A549 (cell line): Measurements from ENCODE around the gene RBM10. TPM values are rescaled to one million over a fixed set of nuclear protein-coding genes. Genes with fewer than 3 reads are reported as not detected.

Source experiments
- ATAC-seq, 2 experiments: fragments of 200-7000 bp in 1 of 2; fragments of >200 bp in 1 of 2; cut with Nextera tagmentation in 1 of 2; cut with Tn5 transposase in 1 of 2; 3 replicates each; pipeline versions ENCODE4 v1.8.0 to v1.9.1; 2018 to 2020; ENCODE audit warnings: mild to moderate bottlenecking in 1 of 2, moderate library complexity in 1 of 2
- CTCF ChIA-PET: fragments of 300-600 bp; sonication (Branson Sonifier 250); formaldehyde crosslinking; extraction: SDS; loops from one replicate; lab custom pipeline; 2021; ENCODE audit warnings: antibody characterized with exemption, inconsistent platforms; lab: Yijun Ruan, JAX
- POLR2A ChIA-PET: fragments of 350-600 bp; formaldehyde crosslinking; extraction: SDS; loops from one replicate; lab custom pipeline; 2021; ENCODE audit warnings: antibody characterized with exemption, inconsistent platforms; lab: Yijun Ruan, JAX
- DNase-seq, 2 experiments: peaks; one replicate each; pipeline versions ENCODE4 v3.0.0 to v3.0.0-alpha.2; 2011 to 2016; ENCODE audit warnings: low read depth in 1 of 2, low spot score in 1 of 2
- FAIRE-seq: peaks from 2 replicates; lab custom pipeline; 2011; peaks lifted over from hg19 to GRCh38; lab: Jason Lieb, UNC
- H3K27ac ChIP-seq, 2 experiments: fragments of >200 bp; sonication (Bioruptor Twin); formaldehyde crosslinking; 3 replicates each; pipeline ENCODE4 v1.5.1; 2016 to 2017
- H3K4me1 ChIP-seq: fragments of >200 bp; sonication (Bioruptor Twin); formaldehyde crosslinking; 3 replicates; pipeline ENCODE4 v1.6.1; 2016
- H3K4me2 ChIP-seq: fragments of >200 bp; sonication (Bioruptor Twin); formaldehyde crosslinking; 3 replicates; pipeline ENCODE4 v1.6.1; 2016
- H3K4me3 ChIP-seq: fragments of >200 bp; sonication (Bioruptor Twin); formaldehyde crosslinking; 3 replicates; pipeline ENCODE4 v1.5.1; 2016
- H3K9me3 ChIP-seq: fragments of >200 bp; sonication (Bioruptor Twin); formaldehyde crosslinking; 3 replicates; pipeline ENCODE4 v1.6.1; 2016
- BHLHE40 ChIP-seq: IDR thresholded peaks from 2 replicates; pipeline ENCODE4 v1.6.1; 2012; ENCODE audit warnings: low read depth, low read length, inconsistent platforms
- CBX8 ChIP-seq: fragments of 200-600 bp; sonication (generic); IDR thresholded peaks from 2 replicates; pipeline ENCODE4 v1.6.1; 2016
- CHD2 ChIP-seq: fragments of 150-350 bp; IDR thresholded peaks from 2 replicates; pipeline ENCODE4 v1.6.1; 2014; ENCODE audit warnings: low read length; ENCODE audit not compliant: partially characterized antibody
- EHF ChIP-seq: fragments of 250-450 bp; sonication (Bioruptor Pico); IDR thresholded peaks from 2 replicates; pipeline ENCODE4 v1.5.0; 2020; ENCODE audit warnings: mild to moderate bottlenecking
- EP300 ChIP-seq, 2 experiments: fragments of >200 bp; sonication (Bioruptor Twin); formaldehyde crosslinking; IDR thresholded peaks; 2 replicates in 1 of 2; 3 replicates in 1 of 2; pipeline ENCODE4 v1.6.1; 2016 to 2017
- FOSB ChIP-seq: fragments of 250-450 bp; sonication (Bioruptor Pico); IDR thresholded peaks from 2 replicates; pipeline ENCODE4 v1.5.0; 2020; ENCODE audit warnings: mild to moderate bottlenecking, moderate library complexity
- GATA3 ChIP-seq: IDR thresholded peaks from 2 replicates; pipeline ENCODE4 v1.6.1; 2012; ENCODE audit warnings: borderline replicate concordance
- HEYL ChIP-seq: fragments of 250-450 bp; sonication (Bioruptor Pico); IDR thresholded peaks from 2 replicates; pipeline ENCODE4 v1.8.0; 2021; ENCODE audit warnings: mild to moderate bottlenecking, moderate library complexity
- HOXA7 ChIP-seq: fragments of 250-450 bp; sonication (Bioruptor Pico); IDR thresholded peaks from 2 replicates; pipeline ENCODE4 v1.5.0; 2020; ENCODE audit warnings: mild to moderate bottlenecking, moderate library complexity
- HOXB13 ChIP-seq: fragments of 250-450 bp; sonication (Bioruptor Pico); IDR thresholded peaks from 2 replicates; pipeline ENCODE4 v1.5.0; 2020; ENCODE audit warnings: low read depth, mild to moderate bottlenecking, moderate library complexity
- HOXB5 ChIP-seq: fragments of 250-450 bp; sonication (Bioruptor Pico); IDR thresholded peaks from 2 replicates; pipeline ENCODE4 v1.5.0; 2020; ENCODE audit warnings: mild to moderate bottlenecking, moderate library complexity
- MAZ ChIP-seq: fragments of 150-350 bp; IDR thresholded peaks from 2 replicates; pipeline ENCODE4 v1.6.1; 2014; ENCODE audit warnings: antibody characterized with exemption, low read depth, low read length, borderline replicate concordance
- NFE2L2 ChIP-seq: fragments of 150-350 bp; conservative IDR thresholded peaks from 2 replicates; pipeline ENCODE4 v1.6.1; 2014; ENCODE audit warnings: low read length
- POLR2A ChIP-seq: IDR thresholded peaks from 2 replicates; pipeline ENCODE4 v1.6.1; 2012; ENCODE audit warnings: mild to moderate bottlenecking, low read length
- POLR2AphosphoS2 ChIP-seq: conservative IDR thresholded peaks from 2 replicates; pipeline ENCODE4 v1.6.1; 2012; ENCODE audit warnings: low read length, improper control_type of control experiment, inconsistent platforms
- RARB ChIP-seq: fragments of 250-450 bp; sonication (Bioruptor Pico); IDR thresholded peaks from 2 replicates; pipeline ENCODE4 v1.8.0; 2021; ENCODE audit warnings: mild to moderate bottlenecking, moderate library complexity
- RFX5 ChIP-seq: fragments of 450-650 bp; IDR thresholded peaks from 2 replicates; pipeline ENCODE4 v1.7.1; 2014; ENCODE audit warnings: antibody characterized with exemption, mild to moderate bottlenecking, moderate library complexity
- ZC3H11A ChIP-seq: fragments of 450-650 bp; IDR thresholded peaks from 2 replicates; pipeline ENCODE4 v1.6.1; 2014; ENCODE audit warnings: antibody characterized with exemption, mild to moderate bottlenecking
- ZFP36 ChIP-seq: fragments of 450-650 bp; IDR thresholded peaks from 2 replicates; pipeline ENCODE4 v1.6.1; 2014; ENCODE audit warnings: borderline replicate concordance; ENCODE audit not compliant: partially characterized antibody
- ZSCAN20 ChIP-seq: fragments of 250-450 bp; sonication (Bioruptor Pico); IDR thresholded peaks from 2 replicates; pipeline ENCODE4 v1.8.0; 2022; ENCODE audit warnings: mild to moderate bottlenecking, moderate library complexity
- WGBS: methylation state at CpG from one replicate; pipeline ENCODE4 v1.1.6; 2017; ENCODE audit errors: missing lambda C conversion rate; 5-methylcytosine and 5-hydroxymethylcytosine counted together
- polyA plus RNA-seq, 4 experiments: library from polyadenylated mRNA; depleted of rRNA in 3 of 4; stranded (reverse); fragments of >200 nt; fragmentation: RNase III in 1 of 4; extraction: RNeasy Plus Mini Kit Qiagen cat#74134 plus additional on column Dnase treatment in 1 of 4; gene quantifications; 2 replicates in 3 of 4; 3 replicates in 1 of 4; pipeline ENCODE4 v1.2.3, GENCODE V29; 2011 to 2017
- TF ChIP-seq, protein P1 (sequence below): fragments of 250-450 bp; sonication (Bioruptor Pico); IDR thresholded peaks from 2 replicates; pipeline ENCODE4 v1.5.0; 2021; ENCODE audit warnings: mild to moderate bottlenecking, moderate library complexity, borderline replicate concordance
- TF ChIP-seq, protein P2 (sequence below): fragments of 450-650 bp; IDR thresholded peaks from 2 replicates; pipeline ENCODE4 v1.6.1; 2014; ENCODE audit warnings: antibody characterized with exemption
- TF ChIP-seq, protein P3 (sequence below): fragments of >200 bp; sonication (Bioruptor Twin); formaldehyde crosslinking; IDR thresholded peaks from 3 replicates; pipeline ENCODE4 v1.5.1; 2016
- TF ChIP-seq, protein P4 (sequence below): fragments of >200 bp; sonication (Bioruptor Twin); formaldehyde crosslinking; IDR thresholded peaks from 3 replicates; pipeline ENCODE4 v1.6.1; 2016
- TF ChIP-seq, protein P5 (sequence below): fragments of 250-450 bp; sonication (Bioruptor Pico); IDR thresholded peaks from 2 replicates; pipeline ENCODE4 v1.5.0; 2020; ENCODE audit warnings: low read depth, mild to moderate bottlenecking, moderate library complexity
- TF ChIP-seq, protein P6 (sequence below): IDR thresholded peaks from 2 replicates; pipeline ENCODE4 v1.6.1; 2012; ENCODE audit warnings: low read depth, borderline replicate concordance
- TF ChIP-seq, protein P7 (sequence below): IDR thresholded peaks from 2 replicates; pipeline ENCODE4 v1.6.1; 2012

Gene RBM10
- polyA plus RNA-seq, 2 of the 4 experiments (the other 2 are of a cell fraction): 21.1 to 29.8 TPM

DNA sequence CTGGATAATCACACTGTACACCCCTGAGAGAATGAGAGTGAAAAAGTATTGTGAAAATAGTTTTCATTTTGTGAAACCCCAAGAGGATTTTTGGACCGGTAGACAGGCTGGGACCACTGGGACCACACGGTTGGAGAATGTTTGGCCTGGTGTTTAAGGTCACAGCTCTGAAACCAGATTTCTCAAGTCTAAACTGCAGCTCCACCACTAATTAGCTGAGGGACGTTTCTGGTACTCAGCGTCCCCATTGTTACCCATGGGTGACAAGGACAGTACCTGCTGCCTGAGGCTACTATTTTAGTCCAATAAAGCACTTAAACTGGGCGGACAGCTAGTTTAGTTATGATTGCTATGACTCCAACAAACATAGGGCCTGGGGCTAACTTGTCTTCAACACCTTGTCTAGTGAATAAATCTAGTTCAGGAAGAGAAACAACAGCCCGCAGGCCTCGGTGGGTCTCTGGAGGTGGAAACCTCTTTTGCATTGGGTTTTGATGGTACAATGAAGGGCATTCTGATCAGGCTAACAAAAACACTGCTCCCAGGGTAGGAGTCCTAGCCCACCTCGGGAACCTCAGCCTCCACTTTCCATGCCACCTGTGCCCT lies 87.3 kb downstream of the RBM10 start:
- no peak for FAIRE-seq
- H3K4me3 ChIP-seq: peak overlapping the region; percentile 85
- POLR2A ChIA-PET: interaction anchor here (0.7 to 3.3 kb wide), 2 partner anchors 14 to 214 kb away, joined by 7 to 43 read pairs; partner anchors contain the start of gene CDK16
- TF ChIP-seq BHLHE40: no peak
- no peak for TF ChIP-seq EP300 (IDR thresholded peaks at IDR 0.05)
- no peak for TF ChIP-seq RARB (CRISPR knock-in tag)
- no peak for TF ChIP-seq CHD2
- TF ChIP-seq MAZ: no peak
- no peak for TF ChIP-seq HOXB13 (CRISPR knock-in tag)
- no peak for TF ChIP-seq NFE2L2
- TF ChIP-seq, protein P1, sequence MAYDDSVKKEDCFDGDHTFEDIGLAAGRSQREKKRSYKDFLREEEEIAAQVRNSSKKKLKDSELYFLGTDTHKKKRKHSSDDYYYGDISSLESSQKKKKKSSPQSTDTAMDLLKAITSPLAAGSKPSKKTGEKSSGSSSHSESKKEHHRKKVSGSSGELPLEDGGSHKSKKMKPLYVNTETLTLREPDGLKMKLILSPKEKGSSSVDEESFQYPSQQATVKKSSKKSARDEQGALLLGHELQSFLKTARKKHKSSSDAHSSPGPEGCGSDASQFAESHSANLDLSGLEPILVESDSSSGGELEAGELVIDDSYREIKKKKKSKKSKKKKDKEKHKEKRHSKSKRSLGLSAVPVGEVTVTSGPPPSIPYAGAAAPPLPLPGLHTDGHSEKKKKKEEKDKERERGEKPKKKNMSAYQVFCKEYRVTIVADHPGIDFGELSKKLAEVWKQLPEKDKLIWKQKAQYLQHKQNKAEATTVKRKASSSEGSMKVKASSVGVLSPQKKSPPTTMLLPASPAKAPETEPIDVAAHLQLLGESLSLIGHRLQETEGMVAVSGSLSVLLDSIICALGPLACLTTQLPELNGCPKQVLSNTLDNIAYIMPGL (CRISPR knock-in tag): no peak
- no peak for TF ChIP-seq RFX5
- TF ChIP-seq ZSCAN20 (CRISPR knock-in tag): no peak
- TF ChIP-seq HEYL (CRISPR knock-in tag): no peak
- no peak for TF ChIP-seq ZFP36
- TF ChIP-seq HOXA7 (CRISPR knock-in tag): no peak
- no peak for TF ChIP-seq FOSB (CRISPR knock-in tag)
- TF ChIP-seq CBX8: no peak
- TF ChIP-seq, protein P2, sequence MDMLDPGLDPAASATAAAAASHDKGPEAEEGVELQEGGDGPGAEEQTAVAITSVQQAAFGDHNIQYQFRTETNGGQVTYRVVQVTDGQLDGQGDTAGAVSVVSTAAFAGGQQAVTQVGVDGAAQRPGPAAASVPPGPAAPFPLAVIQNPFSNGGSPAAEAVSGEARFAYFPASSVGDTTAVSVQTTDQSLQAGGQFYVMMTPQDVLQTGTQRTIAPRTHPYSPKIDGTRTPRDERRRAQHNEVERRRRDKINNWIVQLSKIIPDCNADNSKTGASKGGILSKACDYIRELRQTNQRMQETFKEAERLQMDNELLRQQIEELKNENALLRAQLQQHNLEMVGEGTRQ: no peak
- TF ChIP-seq POLR2AphosphoS2: no peak
- TF ChIP-seq, all 56 proteins: peak for 0
- CTCF ChIA-PET: no interaction called here
- Histone ChIP-seq H3K4me1 (peaks cover 22% of the 10 kb centered on the region), H3K27ac (peak overlapping the region; percentile 93 to 95), H3K9me3 (no peaks in the 10 kb centered on the region), H3K4me2 (peak overlapping the region; percentile 93)
- DNase-seq (no peak), ATAC-seq (no peak)
- 74% methylated on average over 7 of the region's 8 CpGs for WGBS

DNA sequence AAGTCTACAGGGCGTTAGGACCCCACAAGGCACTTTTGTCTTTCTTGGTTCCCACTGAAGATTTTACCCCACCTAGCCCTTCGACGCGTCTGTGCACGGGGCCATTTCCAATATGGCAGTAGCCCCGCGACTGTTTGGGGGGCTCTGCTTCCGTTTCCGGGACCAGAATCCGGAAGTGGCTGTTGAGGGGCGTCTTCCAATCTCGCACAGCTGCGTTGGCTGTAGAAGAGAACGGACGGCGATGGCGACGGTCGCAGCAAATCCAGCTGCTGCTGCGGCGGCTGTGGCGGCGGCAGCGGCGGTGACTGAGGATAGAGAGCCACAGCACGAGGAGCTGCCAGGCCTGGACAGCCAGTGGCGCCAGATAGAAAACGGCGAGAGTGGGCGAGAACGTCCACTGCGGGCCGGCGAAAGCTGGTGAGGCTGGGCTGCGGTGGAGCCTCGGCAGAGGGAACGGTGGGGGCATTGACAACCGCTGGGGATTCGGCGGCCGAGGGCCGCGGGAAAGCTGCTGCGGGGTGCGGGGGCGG lies 87.8 kb downstream of the RBM10 start, which contains the start of gene USP11:
Gene USP11, plus strand, starts transcription at position 207 of the 530 bp plus-strand sequence. Its CDS starts 35 bp downstream, at position 242.
- H3K4me3 ChIP-seq: peak within 1 kb of the TSS; percentile 85
- no peak for FAIRE-seq
- CTCF ChIA-PET: interaction anchor here (1.1 kb wide), 1 partner anchor 79 kb away, joined by 3 read pairs; no protein-coding TSS in a partner anchor
- peak within 1 kb of the TSS; percentile 93 to 95 for H3K27ac ChIP-seq
- peak within 1 kb of the TSS; percentile 94 for H3K4me2 ChIP-seq
- H3K4me1 ChIP-seq: peaks cover 22% of the 10 kb centered on the region
- H3K9me3 ChIP-seq: no peaks in the 10 kb centered on the region
- 0% methylated on average over 9 of the region's 46 CpGs for WGBS
- POLR2A ChIA-PET: interaction anchor here (0.6 to 3.3 kb wide), 14 partner anchors 12 to 1635 kb away, joined by 3 to 43 read pairs (median 4); partner anchors contain the start of genes CDK16 and RBM3
- peak; percentile 38 to 63 for DNase-seq
- peak; percentile 60 to 74 for ATAC-seq
- TF ChIP-seq EHF (CRISPR knock-in tag) (peak; percentile 80; the same call in 1 of the 2 replicates), HOXB13 (CRISPR knock-in tag) (peak; percentile 78; the same call in 1 of the 2 replicates), HOXB5 (CRISPR knock-in tag) (peak; percentile 54; the same call in 1 of the 2 replicates), ZC3H11A (no peak), GATA3 (peak; percentile 39; the same call in 1 of the 2 replicates), POLR2A (peak; percentile 64), RARB (CRISPR knock-in tag) (0 out of 2 replicates have a peak, but pooled peaks have one; percentile 24), FOSB (CRISPR knock-in tag) (peak; percentile 64; the same call in 1 of the 2 replicates), CBX8 (no peak)
- TF ChIP-seq, protein P3, sequence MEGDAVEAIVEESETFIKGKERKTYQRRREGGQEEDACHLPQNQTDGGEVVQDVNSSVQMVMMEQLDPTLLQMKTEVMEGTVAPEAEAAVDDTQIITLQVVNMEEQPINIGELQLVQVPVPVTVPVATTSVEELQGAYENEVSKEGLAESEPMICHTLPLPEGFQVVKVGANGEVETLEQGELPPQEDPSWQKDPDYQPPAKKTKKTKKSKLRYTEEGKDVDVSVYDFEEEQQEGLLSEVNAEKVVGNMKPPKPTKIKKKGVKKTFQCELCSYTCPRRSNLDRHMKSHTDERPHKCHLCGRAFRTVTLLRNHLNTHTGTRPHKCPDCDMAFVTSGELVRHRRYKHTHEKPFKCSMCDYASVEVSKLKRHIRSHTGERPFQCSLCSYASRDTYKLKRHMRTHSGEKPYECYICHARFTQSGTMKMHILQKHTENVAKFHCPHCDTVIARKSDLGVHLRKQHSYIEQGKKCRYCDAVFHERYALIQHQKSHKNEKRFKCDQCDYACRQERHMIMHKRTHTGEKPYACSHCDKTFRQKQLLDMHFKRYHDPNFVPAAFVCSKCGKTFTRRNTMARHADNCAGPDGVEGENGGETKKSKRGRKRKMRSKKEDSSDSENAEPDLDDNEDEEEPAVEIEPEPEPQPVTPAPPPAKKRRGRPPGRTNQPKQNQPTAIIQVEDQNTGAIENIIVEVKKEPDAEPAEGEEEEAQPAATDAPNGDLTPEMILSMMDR: no peak
- TF ChIP-seq, protein P2: no peak
- TF ChIP-seq, protein P4, sequence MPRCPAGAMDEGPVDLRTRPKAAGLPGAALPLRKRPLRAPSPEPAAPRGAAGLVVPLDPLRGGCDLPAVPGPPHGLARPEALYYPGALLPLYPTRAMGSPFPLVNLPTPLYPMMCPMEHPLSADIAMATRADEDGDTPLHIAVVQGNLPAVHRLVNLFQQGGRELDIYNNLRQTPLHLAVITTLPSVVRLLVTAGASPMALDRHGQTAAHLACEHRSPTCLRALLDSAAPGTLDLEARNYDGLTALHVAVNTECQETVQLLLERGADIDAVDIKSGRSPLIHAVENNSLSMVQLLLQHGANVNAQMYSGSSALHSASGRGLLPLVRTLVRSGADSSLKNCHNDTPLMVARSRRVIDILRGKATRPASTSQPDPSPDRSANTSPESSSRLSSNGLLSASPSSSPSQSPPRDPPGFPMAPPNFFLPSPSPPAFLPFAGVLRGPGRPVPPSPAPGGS: peak; percentile 46; the same call in 1 of the 3 replicates
- TF ChIP-seq, protein P5, sequence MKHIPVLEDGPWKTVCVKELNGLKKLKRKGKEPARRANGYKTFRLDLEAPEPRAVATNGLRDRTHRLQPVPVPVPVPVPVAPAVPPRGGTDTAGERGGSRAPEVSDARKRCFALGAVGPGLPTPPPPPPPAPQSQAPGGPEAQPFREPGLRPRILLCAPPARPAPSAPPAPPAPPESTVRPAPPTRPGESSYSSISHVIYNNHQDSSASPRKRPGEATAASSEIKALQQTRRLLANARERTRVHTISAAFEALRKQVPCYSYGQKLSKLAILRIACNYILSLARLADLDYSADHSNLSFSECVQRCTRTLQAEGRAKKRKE (CRISPR knock-in tag): peak; percentile 78; the same call in 1 of the 2 replicates
- TF ChIP-seq, protein P6, sequence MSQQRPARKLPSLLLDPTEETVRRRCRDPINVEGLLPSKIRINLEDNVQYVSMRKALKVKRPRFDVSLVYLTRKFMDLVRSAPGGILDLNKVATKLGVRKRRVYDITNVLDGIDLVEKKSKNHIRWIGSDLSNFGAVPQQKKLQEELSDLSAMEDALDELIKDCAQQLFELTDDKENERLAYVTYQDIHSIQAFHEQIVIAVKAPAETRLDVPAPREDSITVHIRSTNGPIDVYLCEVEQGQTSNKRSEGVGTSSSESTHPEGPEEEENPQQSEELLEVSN: peak; percentile 83; the same call in 1 of the 2 replicates
- TF ChIP-seq, protein P7, sequence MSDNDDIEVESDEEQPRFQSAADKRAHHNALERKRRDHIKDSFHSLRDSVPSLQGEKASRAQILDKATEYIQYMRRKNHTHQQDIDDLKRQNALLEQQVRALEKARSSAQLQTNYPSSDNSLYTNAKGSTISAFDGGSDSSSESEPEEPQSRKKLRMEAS: peak; percentile 87
